Middle frontal gyrus (tissue), 1 donor: Measurements from ENCODE around the gene POU2AF2.
"Not testable (repeated sequence)": the region's sequence is repeated elsewhere in the genome, so short reads cannot be mapped to it uniquely, and the experiment has no call there.

Experiments
- DNase-seq: peaks from one replicate; pipeline ENCODE4 v3.0.0-alpha.2; 2015; ENCODE audit warnings: low spot score; ENCODE audit errors: extremely low spot score

The POU2AF2 gene

DNA sequence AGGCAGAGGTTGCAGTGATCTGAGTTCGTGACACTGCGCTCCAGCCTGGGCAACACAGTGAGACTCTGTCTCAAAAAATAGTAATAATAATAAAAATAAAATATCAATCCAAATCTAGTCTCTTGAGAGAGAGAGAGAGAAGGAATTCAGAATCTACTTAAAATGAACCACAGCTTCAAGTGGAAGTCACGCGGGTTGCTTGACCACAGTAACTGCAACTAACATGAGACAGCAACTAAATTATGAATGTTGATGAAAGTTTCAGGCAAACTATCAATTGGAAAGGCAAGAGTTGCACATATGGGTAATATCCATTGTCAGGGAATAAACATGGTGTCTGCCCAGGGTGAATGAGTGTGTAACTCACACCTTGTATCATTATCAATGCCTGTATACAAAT is 12.5 kb downstream of the POU2AF2 start:
- DNase-seq = no peak

DNA sequence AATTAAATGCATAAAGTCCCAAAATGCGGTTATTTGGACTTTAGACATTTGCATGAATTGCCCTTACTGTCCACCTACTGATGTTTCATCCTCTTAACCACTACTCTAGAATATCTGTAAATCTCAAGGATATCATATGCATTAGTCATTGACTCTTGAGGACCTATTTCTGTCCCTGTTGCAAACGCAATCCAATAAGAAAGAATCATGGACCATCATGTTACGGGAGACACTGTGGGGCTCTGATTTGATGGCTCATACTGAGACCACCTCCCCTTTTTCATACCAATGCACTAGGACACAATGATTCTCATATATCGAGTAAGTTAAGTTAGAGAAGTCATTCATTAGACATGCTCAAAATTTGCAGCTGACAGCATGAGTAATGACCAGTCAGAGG is 14.4 kb downstream of the POU2AF2 start:
- no peak for DNase-seq

DNA sequence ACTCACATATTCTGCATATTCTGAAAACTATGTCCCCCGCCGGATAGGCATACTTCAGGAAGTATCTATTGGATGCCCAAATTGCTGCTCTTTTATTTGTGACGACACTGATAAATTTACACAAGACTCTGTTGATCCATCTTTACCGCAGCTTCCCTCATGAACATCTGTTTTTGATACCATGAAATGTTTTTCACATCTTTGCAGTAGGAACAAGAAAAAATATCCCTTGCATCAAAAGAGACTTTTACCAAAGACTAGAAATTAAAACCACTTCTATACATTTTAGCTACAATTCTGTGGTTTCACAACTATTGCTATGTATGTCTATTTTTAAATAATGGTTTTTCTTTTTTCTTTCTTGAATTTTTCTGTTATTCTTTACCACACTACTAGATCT is 15.3 kb downstream of the POU2AF2 start:
- no peak for DNase-seq

DNA sequence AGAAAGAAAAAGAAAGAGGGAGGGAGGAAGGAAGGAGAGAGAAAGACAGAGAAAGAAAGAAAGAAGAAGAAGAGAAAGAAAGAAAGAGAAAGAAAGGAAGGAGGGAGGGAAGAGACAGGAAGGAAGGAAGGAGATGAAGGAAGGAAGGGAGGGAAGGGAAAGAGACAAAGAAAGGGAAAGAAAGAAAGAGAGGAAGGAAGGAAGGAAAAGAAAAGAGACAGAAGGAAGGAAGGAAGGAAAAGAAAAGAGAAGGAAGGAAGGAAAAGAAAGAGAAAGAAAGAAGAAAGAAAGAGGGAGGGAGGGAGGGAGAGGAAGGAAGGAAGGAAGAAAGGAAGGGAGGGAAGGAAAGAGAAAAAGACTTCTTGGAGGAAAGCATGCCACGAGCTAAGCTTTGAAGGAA is 19.1 kb downstream of the POU2AF2 start:
- DNase-seq = no peak

DNA sequence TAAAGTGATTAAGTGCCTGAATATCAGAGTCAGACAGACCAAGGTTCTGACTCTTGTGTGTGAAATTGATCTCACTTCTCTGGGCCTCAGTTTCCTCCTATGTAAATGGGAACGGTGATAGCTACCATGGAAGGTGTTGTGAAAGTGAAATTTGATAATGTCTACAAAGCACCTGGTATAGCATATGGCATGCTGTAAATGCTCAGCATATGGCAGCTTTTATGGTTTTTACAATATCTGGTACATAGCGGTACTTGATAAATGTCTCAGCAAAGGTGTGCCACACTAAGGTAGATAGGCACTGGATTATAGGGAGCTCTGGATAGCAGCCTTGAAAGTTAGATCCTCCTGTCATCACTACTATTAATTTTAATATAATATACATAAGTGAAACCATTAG is 19.9 kb downstream of the POU2AF2 start:
- no peak for DNase-seq

DNA sequence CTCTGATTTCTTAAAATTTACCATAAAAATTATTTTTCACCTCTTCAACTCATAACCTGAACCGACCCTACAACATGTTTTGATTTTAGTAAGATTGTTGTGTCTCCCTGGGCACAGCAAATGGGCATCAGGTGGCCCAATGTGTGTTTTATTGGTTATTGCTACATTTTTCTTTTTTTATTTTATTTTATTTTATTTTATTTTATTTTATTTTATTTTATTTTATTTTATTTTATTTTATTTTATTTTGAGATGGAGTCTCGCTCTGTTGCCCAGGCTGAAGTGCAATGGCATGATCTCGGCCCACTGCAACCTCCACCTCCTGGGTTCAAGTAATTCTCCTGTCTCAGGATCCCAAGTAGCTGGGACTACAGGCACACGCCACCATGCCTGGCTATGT is 22.8 kb downstream of the POU2AF2 start:
- not testable (repeated sequence) for DNase-seq

DNA sequence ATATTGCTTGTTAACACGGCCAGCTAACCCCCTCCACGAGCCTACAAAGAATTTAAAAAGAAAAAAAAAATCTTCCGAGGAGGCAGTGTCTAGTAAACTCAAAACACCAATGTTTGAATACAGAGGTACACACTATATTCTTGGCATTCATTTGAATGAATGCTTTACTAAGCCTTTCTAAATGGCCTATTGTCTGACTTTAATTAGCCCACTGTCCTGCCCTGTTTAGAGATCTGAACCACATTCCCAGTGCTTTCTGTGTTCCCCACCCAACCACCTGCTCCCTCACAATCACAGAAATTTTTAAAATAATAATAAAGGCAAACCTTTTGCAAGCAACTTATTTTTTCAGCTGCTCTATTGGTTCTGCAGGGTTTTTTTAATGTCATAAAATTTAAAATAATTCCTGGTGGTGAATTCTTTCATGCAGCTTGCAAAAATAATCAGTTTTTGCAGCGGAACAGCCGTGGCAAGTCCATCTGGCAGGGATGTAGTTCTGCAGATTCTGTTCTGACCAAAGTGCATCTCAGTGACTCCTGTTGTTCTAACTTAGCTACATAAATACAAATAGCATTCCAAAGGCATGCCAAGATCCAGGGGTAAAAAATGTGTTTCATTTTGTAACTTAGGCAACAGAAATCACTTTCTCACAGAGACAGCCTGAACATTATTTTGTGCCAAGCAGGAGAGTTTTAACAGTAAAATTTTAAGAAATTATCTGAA is 23.8 kb downstream of the POU2AF2 start:
- DNase-seq = no peak

DNA sequence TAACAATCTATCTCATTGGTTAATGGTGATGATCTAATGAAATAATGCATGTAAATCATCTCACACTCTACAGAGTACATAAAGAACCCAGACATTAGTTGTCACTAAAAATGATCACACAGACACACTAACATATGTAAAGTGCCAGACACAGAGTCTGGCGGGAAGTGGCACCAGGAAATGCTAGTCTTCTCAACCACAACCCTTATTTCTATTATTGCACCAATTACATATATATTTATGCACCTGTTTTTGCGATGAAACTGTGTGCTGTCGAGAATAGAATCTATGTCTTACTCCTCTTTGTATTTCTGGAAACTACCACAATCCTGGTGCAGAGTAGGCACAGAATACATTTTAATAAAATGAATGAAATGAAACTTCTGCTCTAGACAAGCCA is 26.9 kb downstream of the POU2AF2 start:
- no peak for DNase-seq

DNA sequence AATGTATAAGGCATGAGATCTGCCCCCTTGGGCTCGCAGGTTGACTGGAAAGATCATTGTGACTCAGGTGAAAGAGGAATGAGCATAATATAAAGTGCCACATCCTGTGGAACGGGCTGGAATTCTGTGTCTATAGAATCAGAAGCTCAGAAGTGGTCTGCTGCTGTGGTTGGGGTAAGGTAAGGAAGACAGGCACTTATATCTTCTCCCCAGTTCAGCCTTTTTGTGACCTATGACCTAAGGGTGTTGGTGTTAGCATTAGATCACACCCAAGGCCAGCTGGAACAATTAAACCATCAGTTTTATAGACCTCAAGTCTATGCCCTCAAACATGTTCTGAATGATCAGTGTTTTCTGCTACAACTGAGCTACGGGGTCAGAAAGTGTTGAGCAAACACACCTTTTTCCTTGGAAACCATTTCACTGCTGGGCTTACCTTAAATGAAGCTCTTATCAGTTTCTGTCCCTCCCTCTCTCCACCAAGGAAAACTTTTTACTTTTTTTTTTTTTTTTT is 37.1 kb downstream of the POU2AF2 start:
- no peak for DNase-seq

DNA sequence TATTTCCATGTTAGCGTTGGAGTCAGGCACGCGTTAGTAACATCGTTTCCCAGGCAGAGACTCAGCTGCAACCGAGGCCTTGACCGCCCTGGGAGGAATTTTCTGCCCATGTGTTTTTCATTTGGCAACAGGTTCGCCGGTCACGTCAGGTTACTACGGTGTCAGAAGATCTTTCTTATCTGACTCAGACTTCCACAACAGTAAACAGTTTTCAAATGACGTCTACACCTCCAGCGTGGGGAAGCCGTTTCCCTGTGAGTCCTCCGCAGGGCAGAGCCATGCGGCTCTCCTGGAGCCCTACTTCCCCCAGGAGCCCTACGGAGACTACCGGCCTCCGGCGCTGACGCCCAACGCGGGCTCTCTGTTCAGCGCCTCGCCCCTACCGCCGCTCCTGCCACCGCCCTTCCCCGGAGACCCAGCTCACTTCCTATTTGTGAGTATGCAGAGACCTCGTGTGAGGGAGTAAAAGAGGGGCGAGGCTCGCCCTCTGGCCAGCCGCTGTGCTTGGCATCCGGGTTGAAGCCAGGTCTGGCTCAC is 38.5 kb downstream of the POU2AF2 start:
- no peak for DNase-seq

DNA sequence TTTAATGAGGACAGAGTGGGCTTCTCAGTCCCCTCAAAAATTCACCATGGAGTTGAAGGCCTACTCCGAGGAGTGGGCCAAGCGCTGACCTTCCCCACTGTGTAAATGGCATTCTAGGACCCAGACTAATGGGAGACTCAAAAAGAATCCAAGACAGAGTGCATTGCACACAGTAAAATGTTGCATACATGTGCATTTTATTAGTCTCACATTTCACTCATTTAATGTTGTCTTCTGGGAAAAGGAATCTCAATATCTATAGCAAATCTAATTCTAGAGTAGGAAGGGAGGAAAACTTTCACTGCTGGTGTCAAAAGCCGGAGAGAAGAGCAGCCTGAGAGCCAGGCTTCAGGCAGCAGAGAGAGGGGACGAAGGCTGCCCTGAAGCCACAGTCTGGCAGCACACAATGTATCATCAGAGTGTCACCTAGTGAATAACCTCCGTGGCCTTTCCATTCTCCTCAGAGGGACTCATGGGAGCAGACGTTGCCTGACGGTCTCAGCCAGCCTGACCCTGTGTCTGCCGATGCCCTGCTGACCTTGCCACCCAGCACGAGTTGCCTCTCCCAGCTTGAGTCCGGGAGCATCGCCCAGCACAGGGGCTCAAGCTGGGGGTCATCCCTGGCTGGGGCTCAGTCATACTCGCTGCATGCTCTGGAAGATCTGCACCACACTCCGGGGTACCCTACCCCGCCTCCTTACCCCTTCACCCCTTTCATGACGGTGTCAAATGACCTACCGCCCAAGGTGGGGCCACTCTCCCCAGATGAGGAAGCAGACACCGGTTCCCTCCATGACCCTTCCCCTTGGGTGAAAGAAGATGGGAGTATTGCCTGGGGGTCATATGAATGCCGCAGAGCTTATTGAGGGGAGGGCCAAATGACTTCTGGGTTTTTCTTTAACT is 39.9 kb downstream of the POU2AF2 start:
- DNase-seq = no peak

DNA sequence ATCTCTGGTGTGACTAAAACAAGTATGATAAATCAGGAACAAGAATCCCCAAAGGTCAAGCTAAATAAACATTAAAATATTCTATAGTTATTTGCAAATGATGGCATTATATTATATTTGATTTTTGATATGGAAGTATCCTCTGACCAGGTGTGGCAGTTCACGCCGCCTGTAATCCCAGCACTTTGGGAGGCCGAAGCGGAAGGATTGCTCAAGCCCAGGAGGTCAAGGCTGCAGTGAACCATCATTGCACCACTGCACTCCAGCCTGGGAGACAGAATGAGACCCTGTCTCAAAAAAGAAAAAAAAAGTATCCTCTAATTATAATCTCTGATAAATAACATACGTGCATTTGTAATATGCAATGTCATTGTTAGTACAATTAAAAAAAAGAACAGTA is 46.2 kb downstream of the POU2AF2 start:
- DNase-seq = no peak

DNA sequence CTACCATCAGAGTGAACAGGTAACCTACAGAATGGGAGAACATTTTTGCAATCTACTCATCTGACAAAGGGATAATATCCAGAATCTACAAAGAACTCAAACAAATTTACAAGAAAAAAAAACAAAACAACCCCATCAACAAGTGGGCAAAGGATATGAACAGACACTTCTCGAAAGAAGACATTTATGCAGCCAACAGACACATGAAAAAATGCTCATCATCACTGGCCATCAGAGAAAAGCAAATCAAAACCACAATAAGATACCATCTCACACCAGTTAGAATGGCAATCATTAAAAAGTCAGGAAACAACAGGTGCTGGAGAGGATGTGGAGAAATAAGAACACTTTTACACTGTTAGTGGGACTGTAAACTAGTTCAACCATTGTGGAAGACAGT is 46.9 kb downstream of the POU2AF2 start:
- not testable (repeated sequence) for DNase-seq

DNA sequence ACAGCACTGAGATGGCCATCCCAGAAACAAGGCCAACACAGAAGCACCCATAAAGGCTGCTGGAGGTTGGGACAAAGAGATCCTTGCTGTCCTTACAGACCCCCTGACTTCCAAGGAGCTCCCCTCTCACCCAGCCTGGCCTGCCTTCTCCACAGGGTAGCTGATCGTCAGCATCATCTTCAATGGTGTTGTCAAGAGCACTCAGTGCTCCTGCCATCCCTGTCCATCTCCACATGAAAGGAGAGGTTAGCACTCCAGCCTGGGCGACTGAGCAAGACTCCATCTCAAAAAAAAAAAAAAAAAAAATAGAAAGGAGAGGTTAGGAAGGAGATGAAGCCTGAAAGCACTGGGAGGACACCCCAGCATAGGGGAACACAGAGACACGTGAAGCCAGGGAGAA is 50.7 kb downstream of the POU2AF2 start:
- DNase-seq = no peak

DNA sequence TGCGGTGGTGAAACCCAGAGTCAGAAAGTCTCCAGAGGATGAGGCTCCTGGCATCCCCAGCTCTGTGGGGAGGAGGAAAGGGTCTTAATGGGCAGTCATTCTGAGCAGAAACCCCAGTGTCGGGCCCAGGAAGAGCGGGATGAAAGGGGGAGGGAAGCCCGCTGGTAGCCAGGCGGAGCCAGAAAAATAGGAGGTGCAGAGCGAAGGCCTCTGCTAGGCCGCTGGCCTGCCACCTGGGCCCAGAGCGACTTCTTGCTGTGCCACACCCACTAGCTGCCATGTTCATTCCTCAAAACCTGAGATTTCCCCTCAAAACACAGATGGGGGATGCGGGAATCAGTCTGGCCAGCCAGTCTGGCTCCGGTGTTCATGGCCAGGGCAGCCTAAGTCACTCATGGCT is 52.2 kb downstream of the POU2AF2 start:
- no peak for DNase-seq

DNA sequence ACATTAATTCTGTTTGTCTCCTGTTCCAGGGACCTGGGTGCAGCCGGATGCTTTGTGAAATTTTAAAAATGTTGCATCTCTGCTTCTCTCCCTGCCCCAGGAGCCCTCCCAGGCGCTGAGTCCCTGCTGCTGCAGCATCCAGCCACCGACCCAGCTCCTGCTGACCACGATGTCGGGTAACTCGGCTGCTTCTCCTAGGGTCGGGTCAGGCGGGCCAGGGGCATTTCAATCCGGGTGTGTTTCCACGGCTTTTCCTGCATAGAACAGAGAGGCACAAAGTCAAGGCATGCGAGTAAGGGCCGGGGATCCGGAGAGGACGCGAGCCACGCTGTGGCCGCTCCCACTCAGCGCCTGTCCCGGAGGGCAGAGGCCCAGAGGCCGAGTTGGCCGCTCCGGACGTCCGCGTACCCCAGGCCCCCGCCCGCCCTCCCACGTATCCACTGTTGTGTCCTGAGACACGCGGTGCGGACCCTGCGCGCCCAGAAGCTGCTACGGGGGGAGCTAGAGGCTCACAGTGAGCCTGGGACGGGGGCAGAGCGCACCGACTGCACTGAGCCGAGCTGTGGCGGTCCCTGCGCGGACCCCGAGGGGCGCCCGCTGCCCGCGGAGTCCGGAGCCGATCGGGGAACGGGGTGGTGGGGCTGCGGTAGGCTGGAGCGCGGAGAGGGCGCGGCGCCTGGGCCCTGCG is 53.0 kb downstream of the POU2AF2 start, which contains the start of gene POU2AF3:
TSS of gene POU2AF3 (plus strand) at position 134 of the 688 bp plus-strand sequence. CDS start at position 170, 36 bp downstream.
- DNase-seq = no peak

DNA sequence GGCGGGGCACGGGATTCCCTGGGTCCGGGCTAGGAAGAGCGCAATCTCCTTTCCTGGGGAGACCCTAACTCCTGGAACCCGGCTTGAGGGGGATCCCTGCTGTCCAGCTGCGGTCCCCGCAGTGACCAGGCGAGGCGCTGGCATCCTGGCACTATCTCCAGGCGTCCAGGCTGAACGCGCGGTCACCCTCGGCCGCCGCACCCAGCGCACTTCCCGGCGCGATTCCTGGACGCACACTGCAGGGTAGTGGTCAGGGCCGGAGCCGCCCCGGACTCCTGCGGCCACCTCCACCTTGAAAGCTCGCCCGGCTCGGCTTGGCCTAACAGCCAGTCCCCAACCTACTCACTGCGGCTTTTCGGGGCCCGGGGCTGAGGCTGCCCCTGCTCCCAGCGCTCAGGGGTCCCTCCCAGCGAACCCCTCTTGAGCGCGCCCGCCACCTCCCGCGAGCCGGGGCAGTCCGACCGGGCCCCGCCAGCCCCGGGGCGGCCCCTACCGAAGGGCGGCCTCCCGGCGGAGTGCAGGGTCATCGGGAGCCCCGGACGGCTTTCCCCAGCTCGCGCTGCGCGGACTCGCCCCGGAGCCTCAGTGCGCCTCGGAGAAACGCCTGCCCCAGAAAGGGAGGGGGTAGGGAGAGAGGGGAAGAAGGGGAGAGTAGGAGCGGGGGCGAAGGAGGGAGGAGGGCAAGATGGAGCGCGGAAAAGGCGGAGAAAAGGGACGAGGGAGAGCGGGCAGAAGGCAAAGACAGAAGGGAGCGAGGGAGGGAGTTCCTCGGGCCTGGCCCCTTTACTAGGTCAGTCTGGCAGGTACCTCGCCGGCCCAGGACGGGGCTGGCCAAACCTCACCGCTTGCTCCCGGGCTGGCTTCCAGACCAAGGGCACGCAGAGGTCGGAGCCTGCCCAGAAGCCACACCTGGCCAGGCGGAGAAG is 53.8 kb downstream of the POU2AF2 start:
- DNase-seq = no peak

DNA sequence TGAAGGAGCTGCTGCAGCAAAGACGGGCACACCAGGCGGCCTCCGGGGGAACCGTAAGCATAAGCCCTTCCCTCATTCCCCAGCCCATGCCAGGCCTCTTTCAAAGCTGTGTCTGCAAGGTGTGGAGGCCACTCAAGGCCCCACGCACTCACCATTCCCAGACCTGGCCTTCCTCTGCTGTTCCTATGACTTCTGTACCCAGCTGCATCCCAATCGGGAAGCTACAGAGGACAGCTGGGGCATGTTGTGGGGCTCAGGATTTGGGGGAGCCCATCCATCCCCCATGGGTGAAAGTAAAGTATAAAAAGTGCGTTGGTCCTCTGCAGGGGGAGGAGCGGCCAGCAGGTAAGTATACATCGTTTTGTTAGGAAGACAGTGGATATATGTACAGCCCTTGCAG is 55.0 kb downstream of the POU2AF2 start:
- DNase-seq = no peak

DNA sequence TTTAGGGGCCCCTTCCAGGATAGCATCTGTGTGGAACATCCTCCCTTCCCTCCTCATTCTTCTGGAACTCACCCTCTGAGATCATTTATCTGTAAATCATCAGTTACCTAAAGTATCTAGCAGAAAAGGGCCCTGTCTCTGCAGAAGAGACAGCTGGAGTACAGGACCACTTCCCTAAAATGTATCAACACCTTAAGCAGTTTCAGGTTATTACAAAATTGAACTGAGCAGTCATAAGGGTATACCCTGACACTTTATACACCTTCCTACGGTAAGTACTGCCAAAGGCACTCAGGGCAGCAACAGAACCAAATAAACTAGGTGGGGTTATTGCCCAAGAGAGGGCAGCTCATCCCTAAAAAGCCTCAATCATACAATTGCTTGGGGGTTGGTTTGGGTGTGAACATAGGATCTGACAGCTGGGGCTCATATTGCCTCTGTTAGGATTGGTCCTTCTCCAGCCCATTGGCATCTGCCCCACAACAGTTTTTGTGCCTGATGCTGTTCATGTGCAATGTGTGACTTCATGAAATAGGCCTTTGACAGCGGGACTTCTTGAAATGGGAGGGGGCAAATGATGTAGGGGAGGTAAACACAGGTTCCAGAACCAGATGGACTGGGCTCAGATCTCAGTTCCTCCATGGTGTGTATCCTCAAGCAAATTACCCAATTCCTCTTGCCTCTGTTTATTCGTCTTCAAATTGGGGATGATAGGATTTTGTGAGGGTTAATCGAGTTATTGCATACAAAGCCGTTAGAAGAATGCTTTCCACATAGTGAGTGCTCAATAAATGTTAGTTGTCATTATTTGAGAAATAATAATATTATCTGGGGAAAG is 55.7 kb downstream of the POU2AF2 start:
- DNase-seq = no peak

DNA sequence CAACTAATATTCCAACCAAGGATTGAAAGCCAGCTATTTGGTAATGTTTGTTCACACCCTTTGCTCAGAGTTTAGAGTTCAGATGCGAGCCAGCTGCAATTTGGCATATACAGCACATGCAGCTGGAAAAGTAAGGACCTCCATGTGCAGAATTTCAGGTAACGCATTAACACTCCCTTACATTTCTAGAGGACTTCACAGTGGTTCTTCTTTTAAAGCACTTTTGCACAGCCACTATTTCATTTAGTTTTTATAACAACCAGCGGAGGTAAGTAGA is 56.3 kb downstream of the POU2AF2 start:
- DNase-seq = no peak
